ENCODE results near the gene SYPL2. TPM values are rescaled to one million over a fixed set of nuclear protein-coding genes. Genes with fewer than 3 reads are reported as not detected.

Gene SYPL2
- total and polyA plus RNA-seq, 2 donors, result 2.4 to 4.5 TPM

GRCh38 chr1:109501644-109502363, 35.5 kb downstream of the SYPL2 start:
- Histone ChIP-seq H3K4me1 (ENCODE audit: insufficient read depth) (no peaks in the 10 kb centered on the region), H3K36me3 (ENCODE audit: insufficient read depth) (no peaks in the 10 kb centered on the region), H3K27ac (ENCODE audit: low read depth) (no peak overlapping the region), H3K4me3 (ENCODE audit: low read depth, low read length) (no peak overlapping the region)
- 72% methylated on average over 5 of the region's 5 CpGs for WGBS
- no peak for DNase-seq (ENCODE audit: extremely low spot score)

GRCh38 chr1:109502364-109502851, 36.1 kb downstream of the SYPL2 start:
- DNase-seq (ENCODE audit: extremely low spot score), result no peak
- H3K36me3 ChIP-seq (ENCODE audit: insufficient read depth), result no peaks in the 10 kb centered on the region
- H3K4me1 ChIP-seq (ENCODE audit: insufficient read depth), result no peaks in the 10 kb centered on the region
- WGBS, result 80% methylated on average over 3 of the region's 3 CpGs
- no peak overlapping the region for H3K27ac ChIP-seq (ENCODE audit: low read depth)
- no peak overlapping the region for H3K4me3 ChIP-seq (ENCODE audit: low read depth, low read length)

DNA sequence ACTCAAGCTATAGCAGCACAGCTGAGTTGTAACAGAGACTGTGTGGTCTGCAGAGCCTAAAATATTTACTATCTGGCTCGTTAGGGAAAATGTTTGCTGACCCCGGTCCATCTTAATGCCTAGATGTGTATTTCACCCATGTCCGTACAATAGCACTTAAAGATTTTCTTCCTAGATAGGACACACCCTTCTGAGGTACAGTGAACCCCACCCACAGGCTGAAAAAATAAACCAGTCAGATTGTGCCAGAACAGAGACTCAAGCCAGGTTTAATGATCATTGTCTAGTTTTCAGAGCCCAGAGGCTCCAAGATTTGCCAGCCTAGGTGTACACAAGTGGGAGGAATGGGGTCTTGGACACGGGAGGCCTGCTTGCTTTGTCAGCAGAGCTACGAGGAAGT, 37.6 kb downstream of the SYPL2 start:
- Histone ChIP-seq H3K36me3 (ENCODE audit: insufficient read depth) (no peaks in the 10 kb centered on the region), H3K27ac (ENCODE audit: low read depth) (no peak overlapping the region), H3K4me3 (ENCODE audit: low read depth, low read length) (no peak overlapping the region), H3K4me1 (ENCODE audit: insufficient read depth) (no peaks in the 10 kb centered on the region)
- whole genome bisulfite sequencing, result 66% methylated on average over 5 of the region's 5 CpGs
- DNase-seq (ENCODE audit: extremely low spot score), result no peak

DNA sequence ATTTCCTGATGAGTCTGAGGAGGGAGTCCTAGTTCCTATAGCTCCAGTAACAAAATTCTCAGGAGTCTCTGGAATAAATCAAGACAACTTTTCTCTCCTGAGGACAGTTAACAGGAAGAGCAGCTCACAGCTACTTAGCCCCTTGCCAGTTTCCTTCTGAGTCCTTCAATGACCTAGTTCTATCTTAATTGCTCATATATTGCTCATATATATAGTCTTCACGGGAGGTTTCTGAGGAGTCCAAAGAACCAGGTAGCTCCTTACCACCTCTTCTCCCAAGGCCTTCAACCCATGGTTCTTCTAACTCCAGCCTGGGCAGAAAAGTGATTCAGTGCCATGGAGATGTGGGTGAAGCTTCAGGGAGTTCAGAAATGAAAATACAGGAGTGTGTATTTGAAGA, 38.6 kb downstream of the SYPL2 start:
- H3K4me3 ChIP-seq (ENCODE audit: low read depth, low read length), result no peak overlapping the region
- 95% methylated on average over 1 of the region's 1 CpG for whole genome bisulfite sequencing
- DNase-seq (ENCODE audit: extremely low spot score), result no peak
- H3K27ac ChIP-seq (ENCODE audit: low read depth), result no peak overlapping the region
- H3K36me3 ChIP-seq (ENCODE audit: insufficient read depth), result no peaks in the 10 kb centered on the region
- no peaks in the 10 kb centered on the region for H3K4me1 ChIP-seq (ENCODE audit: insufficient read depth)

GRCh38 chr1:109508001-109508872, 41.9 kb downstream of the SYPL2 start:
- WGBS, result 90% methylated on average over 25 of the region's 25 CpGs
- H3K36me3 ChIP-seq (ENCODE audit: insufficient read depth), result no peaks in the 10 kb centered on the region
- no peak overlapping the region for H3K27ac ChIP-seq (ENCODE audit: low read depth)
- no peaks in the 10 kb centered on the region for H3K4me1 ChIP-seq (ENCODE audit: insufficient read depth)
- H3K4me3 ChIP-seq (ENCODE audit: low read depth, low read length), result peak overlapping the region; percentile 80
- no peak for DNase-seq (ENCODE audit: extremely low spot score)

- Histone ChIP-seq H3K4me3 (ENCODE audit: low read depth, low read length) (peak overlapping the region; percentile 80), H3K4me1 (ENCODE audit: insufficient read depth) (no peaks in the 10 kb centered on the region), H3K27ac (ENCODE audit: low read depth) (no peak overlapping the region), H3K36me3 (ENCODE audit: insufficient read depth) (no peaks in the 10 kb centered on the region)
- WGBS, result 67% methylated on average over 7 of the region's 7 CpGs
- no peak for DNase-seq (ENCODE audit: extremely low spot score)
Observed at GRCh38 chr1:109508873-109509175, 42.5 kb downstream of the SYPL2 start.

GRCh38 chr1:109509176-109510134, 43.1 kb downstream of the SYPL2 start, which contains the start of gene AMIGO1:
AMIGO1 (minus strand) TSS chr1:109509727; CDS start chr1:109508912, 815 bp downstream.
- H3K4me3 ChIP-seq (ENCODE audit: low read depth, low read length), result peak within 1 kb of the TSS; percentile 80
- H3K4me1 ChIP-seq (ENCODE audit: insufficient read depth), result no peaks in the 10 kb centered on the region
- under 1% methylated on average over 100 of the region's 100 CpGs for WGBS
- H3K36me3 ChIP-seq (ENCODE audit: insufficient read depth), result no peaks in the 10 kb centered on the region
- DNase-seq (ENCODE audit: extremely low spot score), result no peak
- no peak within 1 kb of the TSS for H3K27ac ChIP-seq (ENCODE audit: low read depth)

DNA sequence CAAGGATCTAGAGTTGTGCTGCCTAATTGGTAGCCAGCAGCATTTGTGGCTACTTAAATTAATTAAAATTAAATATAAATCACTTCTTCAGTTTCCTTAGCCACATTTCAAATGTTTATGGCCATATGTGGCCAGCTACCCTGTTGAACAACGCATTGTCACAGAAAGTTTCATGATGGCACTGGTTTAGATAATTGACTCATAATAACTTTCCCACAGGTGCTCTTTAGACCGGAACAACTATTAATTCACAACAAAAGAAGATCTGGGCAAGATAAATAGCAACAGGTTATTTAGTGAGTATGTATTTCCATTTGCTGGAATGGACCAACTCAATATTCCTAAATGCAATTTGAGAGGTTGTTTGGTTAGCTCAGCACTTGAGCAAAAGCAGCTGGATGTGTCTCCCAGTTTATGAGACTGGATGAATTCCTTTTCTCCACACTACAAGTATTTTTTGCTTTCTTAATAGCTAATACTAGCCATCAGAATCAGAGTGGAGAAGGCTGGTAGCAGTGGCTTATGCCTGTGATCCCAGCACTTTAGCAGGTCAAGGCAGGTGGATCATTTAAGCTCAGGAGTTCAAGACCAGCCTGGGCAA, 46.9 kb downstream of the SYPL2 start:
- Histone ChIP-seq H3K27ac (ENCODE audit: low read depth) (no peak overlapping the region), H3K36me3 (ENCODE audit: insufficient read depth) (no peaks in the 10 kb centered on the region), H3K4me1 (ENCODE audit: insufficient read depth) (no peaks in the 10 kb centered on the region), H3K4me3 (ENCODE audit: low read depth, low read length) (no peak overlapping the region)
- WGBS, result 70% methylated on average over 2 of the region's 2 CpGs
- DNase-seq (ENCODE audit: extremely low spot score), result no peak

DNA sequence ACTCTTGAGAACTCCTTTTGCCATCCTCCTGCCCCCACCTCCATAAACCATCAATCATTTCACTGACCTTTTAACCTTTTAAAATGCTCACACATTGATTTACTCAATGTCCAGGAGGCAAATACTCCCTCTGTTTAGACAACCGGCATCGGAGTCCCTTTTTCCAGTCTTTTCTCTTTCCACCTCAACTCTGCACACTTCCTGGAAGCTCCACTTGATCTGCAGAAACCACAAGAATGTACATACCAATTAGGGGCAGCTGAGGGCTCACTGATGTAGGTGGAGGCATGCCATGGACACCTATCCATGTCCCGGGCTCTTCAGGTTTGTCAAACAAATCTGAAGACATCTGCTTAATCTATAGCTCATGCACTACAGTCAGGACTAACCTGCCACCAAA, 48.5 kb downstream of the SYPL2 start:
- H3K4me3 ChIP-seq (ENCODE audit: low read depth, low read length), result no peak overlapping the region
- H3K4me1 ChIP-seq (ENCODE audit: insufficient read depth), result no peaks in the 10 kb centered on the region
- 63% methylated on average over 3 of the region's 3 CpGs for WGBS
- DNase-seq (ENCODE audit: extremely low spot score), result no peak
- no peak overlapping the region for H3K27ac ChIP-seq (ENCODE audit: low read depth)
- H3K36me3 ChIP-seq (ENCODE audit: insufficient read depth), result no peaks in the 10 kb centered on the region

DNA sequence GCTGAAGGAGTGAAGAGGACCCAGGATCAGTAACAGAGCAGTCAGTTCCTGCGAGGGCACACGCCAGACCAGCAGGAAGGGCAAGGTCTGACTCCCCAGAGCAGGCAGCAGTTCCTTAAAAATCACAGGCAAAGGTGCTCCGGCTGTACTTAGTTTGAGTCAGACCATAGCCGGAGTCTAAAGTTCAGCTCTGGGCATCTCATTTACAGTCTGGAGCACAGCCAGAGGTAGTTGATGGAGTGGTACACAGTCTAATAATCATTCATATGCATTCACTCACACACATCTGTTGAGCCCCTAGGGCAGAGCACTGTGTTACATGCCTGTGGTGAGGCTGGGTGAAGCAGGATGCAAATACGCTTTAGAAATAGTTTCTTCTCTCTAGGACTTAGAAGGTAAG, 50.5 kb downstream of the SYPL2 start:
- no peak for DNase-seq (ENCODE audit: extremely low spot score)
- 86% methylated on average over 5 of the region's 5 CpGs for WGBS
- Histone ChIP-seq H3K4me1 (ENCODE audit: insufficient read depth) (no peaks in the 10 kb centered on the region), H3K36me3 (ENCODE audit: insufficient read depth) (no peaks in the 10 kb centered on the region), H3K27ac (ENCODE audit: low read depth) (no peak overlapping the region), H3K4me3 (ENCODE audit: low read depth, low read length) (no peak overlapping the region)

- no peak for DNase-seq (ENCODE audit: extremely low spot score)
- Histone ChIP-seq H3K4me1 (ENCODE audit: insufficient read depth) (no peaks in the 10 kb centered on the region), H3K4me3 (ENCODE audit: low read depth, low read length) (no peak overlapping the region), H3K27ac (ENCODE audit: low read depth) (no peak overlapping the region), H3K36me3 (ENCODE audit: insufficient read depth) (no peaks in the 10 kb centered on the region)
- 90% methylated on average over 5 of the region's 5 CpGs for WGBS
Observed at GRCh38 chr1:109517337-109517736, 51.0 kb downstream of the SYPL2 start.

DNA sequence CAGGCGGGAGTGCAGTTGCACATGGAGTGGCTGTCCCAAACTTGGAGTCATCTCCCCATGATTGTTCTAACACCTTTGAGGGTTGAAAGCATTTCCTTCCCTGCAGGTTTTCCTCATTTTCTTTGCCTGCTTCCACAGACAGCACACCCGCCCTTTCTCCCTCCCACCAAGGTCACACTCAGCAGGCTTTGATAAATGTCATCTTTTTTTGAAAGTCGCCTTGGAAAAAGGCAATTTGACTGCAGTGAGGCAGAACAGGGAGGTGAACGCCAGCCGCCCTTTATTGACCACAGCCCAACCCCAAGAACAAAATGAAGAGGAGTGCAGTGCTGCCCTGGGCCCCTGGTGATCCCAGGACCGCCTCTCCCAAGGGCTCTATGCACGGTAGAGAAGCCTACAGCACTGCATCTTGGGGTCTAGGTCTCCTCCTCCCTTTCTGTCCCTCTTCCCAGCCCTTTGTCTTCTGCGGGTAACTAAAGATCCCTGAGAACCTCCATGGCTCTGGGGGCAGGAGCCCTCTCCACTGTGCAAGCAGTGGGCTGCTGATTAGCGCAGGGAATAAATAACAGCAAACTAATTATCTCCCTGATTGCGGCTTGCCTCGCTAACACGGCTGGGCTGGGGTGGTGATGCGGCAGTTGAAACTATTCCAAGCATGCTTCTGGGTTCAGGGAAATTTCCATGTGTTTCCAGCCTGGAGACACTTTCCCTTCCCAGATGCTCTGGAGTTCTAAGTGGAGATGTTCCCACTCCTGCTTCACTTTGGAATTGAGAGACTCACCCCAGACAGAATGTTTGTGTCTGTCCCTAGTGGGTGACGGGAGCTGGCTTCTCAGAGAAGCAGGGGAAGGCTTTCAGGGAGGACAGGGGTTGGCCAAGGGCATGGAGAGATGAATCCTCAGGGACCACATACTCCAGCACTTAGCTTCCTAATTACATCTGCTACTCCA, 54.9 kb downstream of the SYPL2 start:
- 60% methylated on average over 14 of the region's 14 CpGs for WGBS

More for the DNA sequence above, 54.9 kb downstream of the SYPL2 start:
- H3K27ac ChIP-seq (ENCODE audit: low read depth), result no peak overlapping the region
- DNase-seq (ENCODE audit: extremely low spot score), result no peak
- no peak overlapping the region for H3K4me3 ChIP-seq (ENCODE audit: low read depth, low read length)
- no peaks in the 10 kb centered on the region for H3K4me1 ChIP-seq (ENCODE audit: insufficient read depth)
- H3K36me3 ChIP-seq (ENCODE audit: insufficient read depth), result no peaks in the 10 kb centered on the region

All from urinary bladder (tissue), 4 donors.